GM18873 (cell line): ENCODE results near the gene TMEM131.
"Not testable (repeated sequence)": the region's sequence is repeated elsewhere in the genome, so short reads cannot be mapped to it uniquely, and the experiment has no call there.

Source experiments
- ATAC-seq: cut with Tn5 transposase; IDR thresholded peaks from one replicate; pipeline ENCODE4 v1.9.1; 2021; ENCODE audit warnings: mild to moderate bottlenecking, moderate library complexity, moderate number of reproducible peaks; ENCODE audit not compliant: unreplicated experiment, low FRiP score

TMEM131 gene

DNA sequence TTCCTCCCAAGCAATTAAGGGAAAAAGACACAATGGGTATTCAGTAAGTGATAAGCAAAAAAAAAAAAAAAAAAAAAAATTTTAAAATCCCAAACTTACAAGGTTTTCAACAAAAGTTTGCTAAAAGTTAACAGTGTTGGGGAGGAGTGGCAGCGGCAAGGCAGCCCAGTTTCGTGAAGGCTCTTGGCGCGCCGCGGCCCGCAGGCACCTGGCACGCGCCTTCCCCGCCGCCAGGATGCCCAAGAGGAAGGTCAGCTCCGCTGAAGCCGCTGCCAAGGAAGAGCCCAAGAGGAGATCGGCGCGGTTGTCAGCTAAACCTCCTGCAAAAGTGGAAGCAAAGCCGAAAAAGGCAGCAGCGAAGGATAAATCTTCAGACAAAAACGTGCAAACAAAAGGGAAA lies 168.7 kb downstream of the TMEM131 start:
- ATAC-seq = not testable (repeated sequence)

DNA sequence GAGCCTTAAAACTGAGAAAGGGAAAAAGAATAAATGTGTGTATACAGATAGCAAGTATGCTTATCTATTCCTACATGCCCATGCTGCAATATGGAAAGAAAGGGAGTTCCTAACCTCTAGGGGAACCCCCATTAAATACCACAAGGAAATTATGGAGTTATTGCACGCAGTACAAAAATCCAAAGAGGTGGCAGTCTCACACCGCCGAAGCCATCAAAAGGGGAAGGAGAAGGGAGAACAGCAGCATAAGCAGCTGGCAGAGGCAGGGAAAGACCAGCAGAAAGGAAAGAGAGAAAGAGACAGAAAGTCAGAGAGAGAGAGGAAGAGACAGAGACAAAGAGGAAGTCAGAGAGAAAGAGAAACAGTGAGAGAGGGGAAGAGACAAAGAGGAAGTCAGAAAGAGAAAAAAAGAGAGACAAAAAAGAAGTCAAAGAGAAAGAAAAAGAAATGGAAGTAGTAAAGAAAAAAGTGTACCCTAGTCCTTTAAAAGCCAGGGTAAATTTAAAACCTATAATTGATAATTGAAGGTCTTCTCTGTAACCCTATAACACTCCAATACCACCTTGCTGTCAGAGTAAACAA lies 169.4 kb downstream of the TMEM131 start:
- ATAC-seq = not testable (repeated sequence)

DNA sequence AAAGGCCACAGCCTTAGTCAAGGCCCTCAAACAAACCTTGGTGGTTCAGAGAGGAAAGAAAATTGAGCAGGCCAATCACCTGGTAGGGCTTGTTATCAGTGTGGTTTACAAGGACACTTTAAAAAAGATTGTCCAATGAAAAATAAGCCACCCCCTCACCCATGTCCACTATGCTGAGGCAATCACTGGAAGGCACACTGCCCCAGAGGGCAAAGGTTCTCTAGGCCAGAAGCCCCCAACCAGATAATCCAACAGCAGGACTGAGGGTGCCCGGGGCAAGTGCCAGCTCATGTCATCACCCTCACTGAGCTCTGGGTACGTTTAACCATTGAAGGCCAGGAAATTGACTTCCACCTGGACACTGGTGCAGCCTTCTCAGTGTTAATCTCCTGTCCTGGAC lies 171.7 kb downstream of the TMEM131 start:
- ATAC-seq = not testable (repeated sequence)

- ATAC-seq = not testable (repeated sequence)
These were observed 173.9 kb downstream of the TMEM131 start for GRCh38 chr2:97821862-97822261.

DNA sequence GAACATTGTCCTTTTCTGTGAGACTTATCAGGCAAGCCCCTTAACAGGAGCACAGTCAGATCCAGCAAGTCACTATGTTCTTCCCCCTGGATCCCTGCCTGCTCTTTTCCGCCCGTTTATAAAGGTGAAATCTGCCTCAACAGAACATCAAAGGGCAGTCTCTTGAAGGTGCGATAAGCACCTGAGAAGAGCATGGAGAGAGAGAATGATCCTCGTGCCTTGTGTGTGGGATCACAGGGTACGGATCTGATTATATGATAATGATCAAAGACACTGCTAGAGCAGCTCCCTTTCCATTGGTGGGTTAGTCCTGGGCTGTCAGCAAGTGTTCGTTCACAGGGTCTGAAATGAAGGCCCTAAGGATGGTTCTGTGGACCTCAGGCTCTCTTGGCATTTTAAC lies 176.0 kb downstream of the TMEM131 start:
- no peak for ATAC-seq

- no peak for ATAC-seq
These were observed 179.3 kb downstream of the TMEM131 start for GRCh38 chr2:97816411-97816810.

GRCh38 chr2:97812931-97813330 lies 182.8 kb downstream of the TMEM131 start:
- no peak for ATAC-seq

DNA sequence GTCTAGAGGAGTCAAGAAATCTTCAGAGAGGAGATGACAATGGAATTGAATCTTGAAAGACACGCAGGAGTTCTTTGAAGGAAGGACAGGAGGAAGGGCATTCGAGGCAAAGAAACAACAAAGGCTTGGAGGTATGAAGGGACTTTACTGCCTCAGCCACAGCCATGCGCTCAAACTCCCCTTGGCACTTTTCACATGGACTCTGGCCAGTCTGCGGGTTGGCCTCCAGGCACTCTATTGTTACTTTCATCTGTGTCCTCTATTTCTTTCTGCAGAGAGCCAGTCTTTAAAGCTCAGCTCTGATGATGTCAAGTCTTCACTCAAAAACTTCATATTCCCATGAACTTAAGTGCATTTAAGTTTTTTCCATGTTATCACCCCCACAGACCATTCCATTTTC lies 186.9 kb downstream of the TMEM131 start:
- ATAC-seq = no peak

DNA sequence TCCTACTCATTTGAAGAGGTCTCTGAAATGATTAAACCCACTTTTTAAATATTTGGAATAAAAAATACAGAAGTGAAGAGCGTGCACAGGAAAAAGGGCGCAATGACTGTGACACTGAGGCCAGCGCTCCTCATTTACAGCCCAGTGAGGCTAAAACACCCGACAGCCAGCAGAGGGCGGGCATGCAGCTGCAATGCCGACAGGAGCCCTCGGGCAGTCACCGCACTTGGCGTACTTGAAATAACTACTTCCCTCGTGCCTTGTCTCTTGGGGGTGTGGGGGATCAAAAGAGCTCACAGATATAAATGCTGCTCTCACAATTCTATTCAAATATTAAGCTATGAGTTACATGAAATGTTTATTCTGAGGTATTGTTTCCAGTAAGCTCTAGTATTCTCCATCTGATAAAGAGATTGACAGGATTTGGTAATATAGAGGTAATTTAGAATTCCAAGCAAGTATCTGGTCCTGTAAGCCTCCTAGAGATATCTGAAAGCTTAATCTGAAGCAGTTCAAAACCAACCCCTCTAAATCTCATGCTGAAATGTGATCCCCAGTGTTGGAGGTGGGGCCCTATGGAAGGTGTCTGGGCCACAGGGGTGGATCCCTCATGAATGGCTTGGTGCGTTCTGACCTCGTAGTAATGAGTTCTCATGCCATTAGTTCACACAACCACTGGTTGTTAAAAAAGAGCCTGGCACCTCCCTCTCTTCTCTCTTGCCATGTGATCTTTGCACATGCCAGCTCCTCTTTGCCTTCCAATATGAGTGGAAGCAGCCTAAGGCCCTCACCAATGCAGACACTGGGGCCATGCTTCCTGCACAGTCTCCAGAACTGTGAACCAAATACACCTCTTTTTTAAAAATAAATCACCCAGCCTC lies 188.8 kb downstream of the TMEM131 start:
- no peak for ATAC-seq

DNA sequence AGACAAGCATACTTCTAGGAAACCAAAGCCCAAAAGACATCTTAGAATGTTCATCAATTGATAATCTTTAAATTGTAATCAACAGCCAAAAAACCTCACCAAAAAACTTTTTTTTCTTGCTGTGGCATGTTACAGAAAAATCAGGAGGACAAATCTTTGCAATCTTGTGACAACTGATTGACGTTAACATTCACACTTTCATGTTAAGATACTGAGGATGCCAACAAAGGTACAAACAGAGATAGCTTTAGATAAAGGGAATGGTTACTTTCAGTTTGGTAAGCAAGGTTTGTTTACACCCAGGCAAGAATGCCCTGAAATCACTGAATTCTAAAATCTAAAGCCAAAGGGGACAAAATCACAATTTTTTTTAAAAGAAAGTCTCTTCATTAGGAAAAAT lies 190.0 kb downstream of the TMEM131 start:
- no peak for ATAC-seq

- ATAC-seq = no peak
These were observed 194.7 kb downstream of the TMEM131 start for GRCh38 chr2:97801028-97801427.

- ATAC-seq = no peak
These were observed 197.3 kb downstream of the TMEM131 start for GRCh38 chr2:97798416-97798815.

GRCh38 chr2:97797355-97797754 lies 198.4 kb downstream of the TMEM131 start:
- ATAC-seq = no peak

GRCh38 chr2:97796465-97797126 lies 199.2 kb downstream of the TMEM131 start:
- ATAC-seq = no peak

GRCh38 chr2:97792416-97792815 lies 203.3 kb downstream of the TMEM131 start:
- ATAC-seq = no peak

GRCh38 chr2:97788986-97789644 lies 206.6 kb downstream of the TMEM131 start:
- no peak for ATAC-seq

- no peak for ATAC-seq
These were observed 209.9 kb downstream of the TMEM131 start for GRCh38 chr2:97785818-97786217.

DNA sequence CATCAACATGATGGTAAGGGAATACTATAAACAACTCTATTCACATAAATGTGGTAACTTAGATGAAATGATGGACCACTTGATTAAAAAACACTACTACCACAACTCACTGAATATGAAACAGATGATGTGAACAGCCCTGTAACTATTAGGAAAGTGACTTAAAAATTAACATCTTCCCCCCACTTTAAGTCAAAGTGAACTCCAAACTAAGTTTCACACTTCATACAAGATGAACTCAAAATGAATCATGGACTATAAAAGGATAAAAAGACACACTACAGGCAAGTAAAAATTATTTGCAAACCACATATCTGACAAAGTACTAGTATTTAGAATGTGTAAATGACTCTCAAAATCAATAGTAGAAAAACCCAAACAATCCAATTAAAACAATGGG lies 210.8 kb downstream of the TMEM131 start:
- no peak for ATAC-seq

GRCh38 chr2:97781981-97782380 lies 213.8 kb downstream of the TMEM131 start:
- ATAC-seq = no peak

DNA sequence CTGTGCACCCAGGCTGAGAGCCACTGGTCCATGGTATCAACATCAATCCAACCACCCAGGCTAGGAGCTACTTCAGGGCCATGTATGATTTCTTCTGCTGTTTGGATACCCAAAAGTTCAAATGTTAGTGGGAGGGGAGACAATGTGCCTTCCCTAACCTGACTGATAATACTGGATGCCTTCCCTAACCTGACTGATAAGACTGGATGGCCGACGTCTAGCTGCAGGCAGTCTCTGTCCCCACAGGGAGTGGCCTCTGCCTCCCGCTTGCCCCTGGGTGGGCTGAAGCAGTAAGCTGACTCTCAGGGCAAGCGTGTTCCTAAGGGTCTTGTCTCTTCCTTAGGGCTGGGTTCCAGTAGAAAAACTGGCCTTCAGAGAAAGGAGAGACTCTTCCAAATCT lies 216.6 kb downstream of the TMEM131 start:
- no peak for ATAC-seq

DNA sequence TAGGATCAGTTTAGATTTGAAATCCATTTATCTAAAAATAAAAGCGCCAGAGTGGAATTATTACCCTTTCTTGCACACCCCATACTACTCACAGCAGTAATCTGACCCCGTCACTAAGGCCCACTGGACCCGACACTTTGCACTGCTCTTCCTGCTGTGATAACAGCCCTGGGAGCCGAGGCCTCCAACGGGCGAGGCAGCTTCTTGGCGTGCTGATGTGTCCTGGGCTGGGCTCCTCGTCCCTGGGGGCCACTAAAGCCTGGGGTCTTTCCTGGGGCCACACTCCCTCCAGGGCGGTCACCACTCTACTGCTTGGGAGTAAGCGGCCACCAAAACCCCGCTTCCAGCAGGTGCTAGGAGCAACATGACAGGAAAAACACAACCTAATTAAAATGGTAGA lies 220.7 kb downstream of the TMEM131 start:
- no peak for ATAC-seq
